Upper lobe of left lung (tissue), 4 donors: ENCODE measurements around the gene SLC35B2.

ENCODE experiments used
- EP300 ChIP-seq, 4 donors: sonication (generic); formaldehyde crosslinking; IDR thresholded peaks; one replicate each; pipeline ENCODE4 v1.5.1; 2017; ENCODE audit warnings: antibody characterized with exemption in 4 of 4, control low read depth in 2 of 4
- POLR2A ChIP-seq, 4 donors: fragments of 450-650 bp; IDR thresholded peaks; one replicate each; pipeline ENCODE4 v1.5.1; 2016 to 2017; ENCODE audit warnings: antibody characterized with exemption in 4 of 4, mild to moderate bottlenecking in 2 of 4
- POLR2AphosphoS5 ChIP-seq, 2 donors: sonication (generic); formaldehyde crosslinking; IDR thresholded peaks; one replicate each; pipeline ENCODE4 v1.5.1; 2017; ENCODE audit warnings: antibody characterized with exemption in 2 of 2
- TF ChIP-seq, protein P1 (sequence below), 6 experiments: fragments of 450-650 bp in 4 of 6; fragments of 200-600 bp in 2 of 6; sonication (generic) in 2 of 6; IDR thresholded peaks; one replicate each; pipeline ENCODE4 v1.5.1; 2016 to 2019; ENCODE audit warnings: antibody characterized with exemption in 6 of 6

DNA sequence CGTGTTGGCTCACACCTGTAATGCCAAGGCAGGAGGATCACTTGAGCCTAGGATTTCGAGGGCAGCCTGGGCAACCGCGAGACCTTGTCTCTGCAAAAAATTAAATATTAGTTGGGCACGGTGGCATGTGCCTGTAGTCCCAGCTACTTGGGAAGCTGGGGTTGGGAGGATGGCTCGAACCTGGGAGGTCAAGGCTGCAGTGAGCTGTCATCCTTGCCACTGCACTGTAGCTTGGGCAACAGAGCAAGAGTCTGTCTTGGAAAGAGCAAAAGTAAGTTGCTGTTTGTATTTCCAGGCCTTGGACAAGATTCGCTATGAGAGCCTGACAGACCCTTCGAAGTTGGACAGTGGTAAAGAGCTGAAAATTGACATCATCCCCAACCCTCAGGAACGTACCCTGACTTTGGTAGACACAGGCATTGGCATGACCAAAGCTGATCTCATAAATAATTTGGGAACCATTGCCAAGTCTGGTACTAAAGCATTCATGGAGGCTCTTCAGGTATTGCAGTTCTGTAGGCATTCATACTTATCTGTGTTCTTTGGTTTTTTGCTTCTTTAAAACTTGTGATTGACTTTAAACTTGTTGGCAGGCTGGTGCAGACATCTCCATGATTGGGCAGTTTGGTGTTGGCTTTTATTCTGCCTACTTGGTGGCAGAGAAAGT lies 8.1 kb downstream of the SLC35B2 start:
- TF ChIP-seq, protein P1, sequence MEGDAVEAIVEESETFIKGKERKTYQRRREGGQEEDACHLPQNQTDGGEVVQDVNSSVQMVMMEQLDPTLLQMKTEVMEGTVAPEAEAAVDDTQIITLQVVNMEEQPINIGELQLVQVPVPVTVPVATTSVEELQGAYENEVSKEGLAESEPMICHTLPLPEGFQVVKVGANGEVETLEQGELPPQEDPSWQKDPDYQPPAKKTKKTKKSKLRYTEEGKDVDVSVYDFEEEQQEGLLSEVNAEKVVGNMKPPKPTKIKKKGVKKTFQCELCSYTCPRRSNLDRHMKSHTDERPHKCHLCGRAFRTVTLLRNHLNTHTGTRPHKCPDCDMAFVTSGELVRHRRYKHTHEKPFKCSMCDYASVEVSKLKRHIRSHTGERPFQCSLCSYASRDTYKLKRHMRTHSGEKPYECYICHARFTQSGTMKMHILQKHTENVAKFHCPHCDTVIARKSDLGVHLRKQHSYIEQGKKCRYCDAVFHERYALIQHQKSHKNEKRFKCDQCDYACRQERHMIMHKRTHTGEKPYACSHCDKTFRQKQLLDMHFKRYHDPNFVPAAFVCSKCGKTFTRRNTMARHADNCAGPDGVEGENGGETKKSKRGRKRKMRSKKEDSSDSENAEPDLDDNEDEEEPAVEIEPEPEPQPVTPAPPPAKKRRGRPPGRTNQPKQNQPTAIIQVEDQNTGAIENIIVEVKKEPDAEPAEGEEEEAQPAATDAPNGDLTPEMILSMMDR (IDR thresholded peaks at IDR 0.05): no peak
- no peak for TF ChIP-seq EP300 (IDR thresholded peaks at IDR 0.05)
- no peak for TF ChIP-seq POLR2AphosphoS5 (IDR thresholded peaks at IDR 0.05)
- no peak for TF ChIP-seq POLR2A (IDR thresholded peaks at IDR 0.05)
